Activated naive CD4-positive, alpha-beta T cell treated with anti-CD3 and anti-CD28 coated beads, Interleukin-2, amount 50 U/mL, for 24 hours (primary cell): Measurements from ENCODE around the gene FGF12.

Experiments used
- H3K27ac Mint-ChIP-seq: one replicate; pipeline ENCODE4 v1.8.0; 2021; ENCODE audit warnings: mild to moderate bottlenecking, mixed read lengths
- H3K27me3 Mint-ChIP-seq: one replicate; pipeline ENCODE4 v1.8.0; 2021; ENCODE audit warnings: mixed read lengths
- H3K36me3 Mint-ChIP-seq: one replicate; pipeline ENCODE4 v1.8.0; 2021; ENCODE audit warnings: mixed read lengths
- H3K4me1 Mint-ChIP-seq: one replicate; pipeline ENCODE4 v1.8.0; 2021; ENCODE audit warnings: mixed read lengths
- H3K4me3 Mint-ChIP-seq: one replicate; pipeline ENCODE4 v1.8.0; 2021; ENCODE audit warnings: mild to moderate bottlenecking, mixed read lengths
- H3K9me3 Mint-ChIP-seq: one replicate; pipeline ENCODE4 v1.8.0; 2021; ENCODE audit warnings: mixed read lengths

FGF12 gene

GRCh38 chr3:192710366-192710765 lies 17.0 kb downstream of the FGF12 start:
- Mint-ChIP-seq H3K36me3 (no peaks in the 10 kb centered on the region), H3K27ac (no peak overlapping the region), H3K9me3 (peaks cover 10% of the 10 kb centered on the region), H3K4me1 (no peaks in the 10 kb centered on the region), H3K4me3 (no peak overlapping the region), H3K27me3 (no peaks in the 10 kb centered on the region)

- H3K4me3 Mint-ChIP-seq: no peak overlapping the region
- no peaks in the 10 kb centered on the region for H3K4me1 Mint-ChIP-seq
- H3K27ac Mint-ChIP-seq: no peak overlapping the region
- peaks cover 10% of the 10 kb centered on the region for H3K9me3 Mint-ChIP-seq
- no peaks in the 10 kb centered on the region for H3K36me3 Mint-ChIP-seq
- H3K27me3 Mint-ChIP-seq: no peaks in the 10 kb centered on the region
Measured at GRCh38 chr3:192706272-192706671, 21.1 kb downstream of the FGF12 start.

DNA sequence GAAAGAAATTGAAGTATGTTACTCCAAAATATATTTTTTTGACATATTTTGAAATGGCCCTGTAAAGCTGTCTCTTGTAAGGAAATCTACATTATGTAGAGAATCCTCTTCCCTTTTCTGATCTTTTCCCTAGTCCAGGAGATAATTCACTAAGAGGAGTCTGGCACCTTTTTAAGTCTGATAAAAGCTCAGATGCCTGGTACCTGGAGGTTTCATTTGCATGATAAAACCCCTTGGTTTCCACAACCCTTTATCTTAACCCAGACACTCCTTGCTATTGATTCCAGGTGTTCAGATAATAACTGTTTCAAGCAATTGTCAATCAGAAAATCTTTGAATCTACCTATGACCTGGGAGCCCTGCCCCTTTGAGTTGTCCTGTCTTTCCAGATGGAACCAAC lies 26.5 kb downstream of the FGF12 start:
- Mint-ChIP-seq H3K27ac (no peak overlapping the region), H3K4me1 (no peaks in the 10 kb centered on the region), H3K27me3 (peaks cover 5% of the 10 kb centered on the region), H3K36me3 (no peaks in the 10 kb centered on the region), H3K9me3 (no peaks in the 10 kb centered on the region), H3K4me3 (no peak overlapping the region)

GRCh38 chr3:192696943-192697587 lies 30.3 kb downstream of the FGF12 start:
- Mint-ChIP-seq H3K27me3 (peaks cover 5% of the 10 kb centered on the region), H3K4me1 (no peaks in the 10 kb centered on the region), H3K4me3 (no peak overlapping the region), H3K9me3 (no peaks in the 10 kb centered on the region), H3K36me3 (no peaks in the 10 kb centered on the region), H3K27ac (no peak overlapping the region)

DNA sequence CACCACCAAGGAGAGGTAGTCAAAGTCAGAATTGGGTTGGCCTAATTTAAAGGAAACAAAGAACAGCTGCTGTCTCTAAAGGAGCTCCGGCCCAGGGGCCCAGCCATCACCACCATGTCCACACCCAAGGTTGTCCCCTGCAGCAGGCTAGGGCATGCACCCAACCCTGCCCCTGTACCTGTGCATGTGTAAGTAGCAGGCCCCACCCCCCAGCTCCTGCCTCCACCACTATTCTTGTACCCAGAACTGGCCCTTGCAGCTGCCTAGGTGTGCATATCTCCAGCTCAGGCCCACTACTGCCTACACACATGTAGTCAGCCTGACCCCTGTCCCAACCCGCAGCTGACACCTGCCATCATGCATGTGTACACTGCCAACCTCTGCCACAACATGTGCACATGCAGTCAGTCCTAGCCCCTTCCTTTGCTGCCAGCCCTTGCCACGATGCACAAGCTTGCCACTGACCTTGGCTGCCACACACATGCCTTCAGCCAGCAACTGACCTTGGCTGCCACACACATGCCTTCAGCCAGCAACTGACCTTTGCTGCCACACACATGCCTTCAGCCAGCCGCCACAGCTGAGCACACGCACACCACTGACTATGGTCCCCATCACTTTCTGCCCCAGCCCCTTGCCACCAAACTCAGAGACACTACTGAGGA lies 39.7 kb downstream of the FGF12 start:
- no peak overlapping the region for H3K27ac Mint-ChIP-seq
- no peak overlapping the region for H3K4me3 Mint-ChIP-seq
- H3K4me1 Mint-ChIP-seq: no peaks in the 10 kb centered on the region
- no peaks in the 10 kb centered on the region for H3K36me3 Mint-ChIP-seq
- peaks cover 11% of the 10 kb centered on the region for H3K9me3 Mint-ChIP-seq
- peaks cover 5% of the 10 kb centered on the region for H3K27me3 Mint-ChIP-seq

- Mint-ChIP-seq H3K4me3 (no peak overlapping the region), H3K36me3 (no peaks in the 10 kb centered on the region), H3K27ac (no peak overlapping the region), H3K4me1 (no peaks in the 10 kb centered on the region), H3K27me3 (peaks cover 5% of the 10 kb centered on the region), H3K9me3 (peaks cover 11% of the 10 kb centered on the region)
Measured at GRCh38 chr3:192685801-192686200, 41.5 kb downstream of the FGF12 start.

DNA sequence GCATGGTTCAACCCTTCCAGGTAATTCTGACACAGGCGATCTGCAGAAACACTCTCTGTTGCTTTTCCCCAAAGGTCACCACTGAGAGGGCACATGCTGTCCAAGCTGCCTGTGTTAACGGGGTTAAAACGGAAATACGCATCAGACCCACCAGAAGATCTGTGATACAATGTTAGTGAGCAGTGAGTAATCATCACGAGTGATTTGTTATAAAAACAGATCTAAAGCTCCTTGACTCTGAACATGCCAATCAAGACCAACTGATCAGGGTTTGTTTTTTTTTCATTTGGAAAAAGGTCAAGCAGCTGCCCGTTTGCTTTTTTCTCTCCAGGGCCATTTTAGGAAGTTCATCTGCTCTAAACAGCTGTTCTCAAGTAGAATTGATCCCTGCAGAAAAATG lies 43.2 kb downstream of the FGF12 start:
- H3K9me3 Mint-ChIP-seq: peaks cover 4% of the 10 kb centered on the region
- H3K36me3 Mint-ChIP-seq: no peaks in the 10 kb centered on the region
- peaks cover 2% of the 10 kb centered on the region for H3K27me3 Mint-ChIP-seq
- no peak overlapping the region for H3K4me3 Mint-ChIP-seq
- H3K4me1 Mint-ChIP-seq: no peaks in the 10 kb centered on the region
- H3K27ac Mint-ChIP-seq: no peak overlapping the region

DNA sequence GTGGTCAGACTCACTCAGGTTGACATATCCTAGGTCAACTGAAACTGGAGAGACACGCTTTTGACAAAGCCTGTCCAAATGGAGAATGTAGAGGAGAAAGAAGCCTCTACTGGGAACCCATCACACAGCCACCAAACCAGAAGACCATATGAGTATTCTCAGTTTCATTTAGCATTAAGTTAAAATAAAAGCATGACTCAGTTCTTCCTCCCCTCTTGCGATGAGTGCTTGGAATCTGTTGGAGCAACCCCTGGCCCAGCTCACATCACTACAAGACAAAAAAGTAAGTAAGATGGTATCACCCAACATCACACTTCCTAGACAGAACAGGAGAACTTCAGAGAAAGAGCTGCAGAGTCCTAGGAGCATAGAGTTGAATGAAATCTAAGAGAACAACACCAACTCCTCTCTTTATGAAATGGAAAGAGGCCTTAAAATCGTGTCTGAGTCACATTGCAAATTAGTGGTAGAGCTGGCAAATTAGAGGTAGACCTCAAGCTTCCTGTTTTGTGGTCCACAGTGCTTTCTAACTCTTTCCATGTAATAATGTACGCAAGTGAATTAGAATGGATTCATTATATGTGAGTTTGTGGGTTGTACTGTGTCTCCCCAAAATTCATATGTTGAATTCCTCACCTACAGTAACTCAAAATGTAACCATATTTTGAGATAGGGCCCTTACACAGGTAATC lies 51.2 kb downstream of the FGF12 start:
- peaks cover under 1% of the 10 kb centered on the region for H3K9me3 Mint-ChIP-seq
- no peak overlapping the region for H3K4me3 Mint-ChIP-seq
- no peaks in the 10 kb centered on the region for H3K27me3 Mint-ChIP-seq
- no peaks in the 10 kb centered on the region for H3K4me1 Mint-ChIP-seq
- H3K36me3 Mint-ChIP-seq: no peaks in the 10 kb centered on the region
- peak overlapping the region; percentile 5 for H3K27ac Mint-ChIP-seq

- Mint-ChIP-seq H3K4me1 (no peaks in the 10 kb centered on the region), H3K36me3 (no peaks in the 10 kb centered on the region), H3K27ac (no peak overlapping the region), H3K4me3 (no peak overlapping the region), H3K27me3 (no peaks in the 10 kb centered on the region), H3K9me3 (no peaks in the 10 kb centered on the region)
Measured at GRCh38 chr3:192655628-192656027, 71.7 kb downstream of the FGF12 start.

- no peak overlapping the region for H3K27ac Mint-ChIP-seq
- H3K36me3 Mint-ChIP-seq: no peaks in the 10 kb centered on the region
- H3K27me3 Mint-ChIP-seq: no peaks in the 10 kb centered on the region
- H3K4me1 Mint-ChIP-seq: no peaks in the 10 kb centered on the region
- H3K4me3 Mint-ChIP-seq: no peak overlapping the region
- H3K9me3 Mint-ChIP-seq: no peaks in the 10 kb centered on the region
Measured at GRCh38 chr3:192655040-192655439, 72.3 kb downstream of the FGF12 start.

GRCh38 chr3:192653862-192654261 lies 73.5 kb downstream of the FGF12 start:
- Mint-ChIP-seq H3K27ac (no peak overlapping the region), H3K36me3 (no peaks in the 10 kb centered on the region), H3K4me1 (no peaks in the 10 kb centered on the region), H3K4me3 (no peak overlapping the region), H3K9me3 (no peaks in the 10 kb centered on the region), H3K27me3 (no peaks in the 10 kb centered on the region)

DNA sequence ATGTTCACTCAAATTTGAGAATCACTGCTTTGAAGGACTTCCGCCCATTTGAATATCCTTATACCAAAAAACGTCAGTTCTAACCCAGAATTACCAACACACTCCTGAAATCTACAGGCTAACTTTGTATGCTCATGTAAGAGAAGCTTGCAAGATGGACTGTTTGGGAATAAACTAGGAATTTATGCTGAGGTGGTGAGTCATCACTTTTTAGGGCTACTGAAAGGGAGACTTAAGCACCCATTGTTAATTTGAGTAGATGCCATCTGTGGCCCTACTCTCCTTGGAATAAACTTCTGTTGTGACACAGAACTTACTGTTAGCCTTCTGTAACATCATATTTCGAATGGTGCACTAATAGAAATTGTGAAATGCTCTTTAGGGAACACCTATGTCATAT lies 74.6 kb downstream of the FGF12 start:
- Mint-ChIP-seq H3K4me1 (no peaks in the 10 kb centered on the region), H3K27me3 (no peaks in the 10 kb centered on the region), H3K9me3 (no peaks in the 10 kb centered on the region), H3K4me3 (no peak overlapping the region), H3K27ac (no peak overlapping the region), H3K36me3 (no peaks in the 10 kb centered on the region)

- Mint-ChIP-seq H3K36me3 (no peaks in the 10 kb centered on the region), H3K27ac (no peak overlapping the region), H3K4me3 (no peak overlapping the region), H3K27me3 (no peaks in the 10 kb centered on the region), H3K9me3 (no peaks in the 10 kb centered on the region), H3K4me1 (no peaks in the 10 kb centered on the region)
Measured at GRCh38 chr3:192651836-192652512, 75.4 kb downstream of the FGF12 start.

- Mint-ChIP-seq H3K4me3 (no peak overlapping the region), H3K27me3 (peaks cover 8% of the 10 kb centered on the region), H3K9me3 (peaks cover 7% of the 10 kb centered on the region), H3K27ac (no peak overlapping the region), H3K4me1 (no peaks in the 10 kb centered on the region), H3K36me3 (no peaks in the 10 kb centered on the region)
Measured at GRCh38 chr3:192645437-192645836, 81.9 kb downstream of the FGF12 start.

DNA sequence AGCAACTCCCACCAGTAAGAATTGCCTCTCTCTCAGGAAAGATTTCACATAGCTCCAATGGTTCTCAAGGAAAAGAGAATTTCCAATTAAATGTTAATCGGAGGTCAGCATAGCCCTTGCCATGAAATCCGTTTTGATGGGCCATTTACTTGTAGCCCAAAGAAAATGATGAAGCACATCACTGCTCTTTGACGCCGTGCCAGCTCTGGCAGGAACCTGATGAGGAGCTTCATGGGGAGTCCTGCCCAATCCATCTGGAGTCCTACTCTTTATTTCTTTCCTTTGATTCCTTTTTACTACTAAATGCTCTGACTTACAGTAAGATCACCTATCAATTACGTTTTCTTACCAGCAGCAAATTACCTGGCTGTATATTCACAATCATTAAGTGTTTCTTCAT lies 84.7 kb downstream of the FGF12 start:
- Mint-ChIP-seq H3K9me3 (peaks cover 7% of the 10 kb centered on the region), H3K36me3 (no peaks in the 10 kb centered on the region), H3K4me1 (no peaks in the 10 kb centered on the region), H3K27me3 (peaks cover 8% of the 10 kb centered on the region), H3K27ac (no peak overlapping the region), H3K4me3 (no peak overlapping the region)

- Mint-ChIP-seq H3K27me3 (peaks cover 8% of the 10 kb centered on the region), H3K36me3 (no peaks in the 10 kb centered on the region), H3K9me3 (peaks cover 7% of the 10 kb centered on the region), H3K4me3 (no peak overlapping the region), H3K27ac (no peak overlapping the region), H3K4me1 (no peaks in the 10 kb centered on the region)
Measured at GRCh38 chr3:192641919-192642318, 85.4 kb downstream of the FGF12 start.
